Astrocyte of the cerebellum (primary cell): ENCODE results near the gene MYL5.

ENCODE experiments used
- DNase-seq: peaks from one replicate; pipeline ENCODE4 v3.0.0-alpha.2; 2011; ENCODE audit warnings: low read depth
- H3K4me3 ChIP-seq: 2 replicates; pipeline ENCODE4 v1.5.1; 2011; ENCODE audit warnings: mild to moderate bottlenecking, low read depth, low read length, moderate library complexity
- CTCF ChIP-seq: IDR thresholded peaks from 2 replicates; pipeline ENCODE4 v1.5.1; 2012; ENCODE audit warnings: low read length, low read depth, moderate library complexity, mild to moderate bottlenecking; ENCODE audit errors: missing control alignments
- in situ Hi-C: cut with HindIII; loops from 2 replicates; pipeline ENCODE4 v1.10.0; 2017; ENCODE audit warnings: low sequenced_read_pairs

The MYL5 gene

GRCh38 chr4:653831-654502 lies 20.4 kb upstream of the MYL5 start:
- DNase-seq, result no peak
- no peak for TF ChIP-seq CTCF
- H3K4me3 ChIP-seq, result no peak overlapping the region
- in situ Hi-C loops, result no loop called here

DNA sequence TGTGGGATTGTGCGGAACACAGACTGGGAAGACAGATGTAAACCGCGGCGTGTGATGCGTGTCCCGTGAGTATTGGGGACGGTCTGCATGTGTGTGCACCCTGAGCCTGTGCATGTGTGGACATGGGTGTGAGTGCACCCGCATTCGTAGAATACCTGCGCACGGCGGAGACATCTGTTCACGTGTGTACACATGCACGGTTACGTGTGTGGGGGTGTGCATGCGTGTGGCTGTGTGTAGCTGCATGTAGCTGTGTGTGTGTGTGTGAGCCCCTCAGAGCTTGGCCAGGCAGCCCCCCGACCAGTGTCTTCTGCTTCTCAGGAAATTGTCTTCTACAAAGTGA lies 19.9 kb upstream of the MYL5 start:
- in situ Hi-C loops, result no loop called here
- no peak for TF ChIP-seq CTCF

DNA sequence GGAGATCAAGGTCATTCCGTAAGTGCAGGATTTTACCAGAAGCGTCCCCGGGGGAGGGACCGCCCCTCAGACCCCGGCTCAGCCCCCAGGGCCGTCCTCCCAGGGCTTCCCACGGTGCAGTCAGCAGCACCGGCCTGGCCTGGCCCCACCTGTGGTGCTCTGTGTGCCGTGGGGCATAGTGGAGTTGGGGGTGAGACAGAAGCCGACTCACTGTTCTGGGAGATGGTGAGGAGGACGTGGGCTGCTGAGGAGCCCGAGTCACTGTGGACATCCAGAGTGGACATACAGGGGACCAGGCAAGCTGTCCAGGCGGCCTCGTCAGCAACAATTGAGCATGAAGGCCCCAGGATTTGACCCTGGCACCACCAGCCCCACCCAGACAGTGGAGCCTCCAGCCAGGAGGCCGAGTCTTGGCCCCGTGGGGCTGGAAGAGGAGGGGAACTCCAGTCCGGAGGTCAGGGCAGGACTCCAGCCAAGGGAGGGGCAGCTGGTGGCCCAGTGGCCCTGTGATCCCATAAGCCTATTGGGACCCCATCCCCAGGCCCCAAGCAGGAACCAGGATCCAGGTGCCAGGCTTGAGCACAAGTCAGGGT lies 19.4 kb upstream of the MYL5 start:
- no peak overlapping the region for H3K4me3 ChIP-seq
- TF ChIP-seq CTCF, result no peak
- DNase-seq, result no peak
- in situ Hi-C loops, result no loop called here

More for the DNA sequence above, 19.9 kb upstream of the MYL5 start:
- H3K4me3 ChIP-seq, result no peak overlapping the region
- DNase-seq, result no peak

DNA sequence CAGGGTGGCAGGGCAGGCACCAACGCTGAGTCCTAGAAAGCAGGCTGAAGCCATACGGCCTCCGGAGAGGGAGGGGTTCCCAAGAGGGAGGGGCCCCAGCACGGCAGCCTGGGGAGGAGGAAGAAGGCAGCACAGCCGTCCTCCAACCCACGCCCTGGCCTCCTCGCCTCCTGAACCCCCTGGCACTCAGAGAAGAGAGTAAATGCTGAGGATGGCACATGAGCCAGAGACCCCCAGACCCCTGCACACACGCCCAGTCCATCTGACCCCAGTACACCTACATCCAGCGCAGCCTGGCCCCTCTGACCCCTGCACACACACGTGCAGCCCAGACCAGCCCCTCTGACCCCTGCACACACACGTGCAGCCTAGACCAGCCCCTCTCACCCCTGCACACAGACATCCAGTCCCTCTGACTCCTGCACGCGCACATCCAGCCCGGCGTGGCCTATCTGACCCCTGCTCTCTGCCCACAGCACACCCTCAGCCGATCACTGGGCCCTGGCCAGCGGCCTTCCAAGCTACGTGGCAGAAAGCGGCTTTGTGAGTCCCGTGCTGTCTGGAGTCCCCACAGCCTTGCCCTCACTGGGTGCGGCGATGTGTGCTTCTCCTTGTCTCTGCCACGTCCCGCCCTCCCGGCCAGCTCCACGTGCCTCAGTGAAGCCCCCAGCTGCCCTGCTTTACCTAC lies 18.7 kb upstream of the MYL5 start:
- H3K4me3 ChIP-seq, result no peak overlapping the region
- in situ Hi-C loops, result no loop called here
- no peak for DNase-seq
- no peak for TF ChIP-seq CTCF

DNA sequence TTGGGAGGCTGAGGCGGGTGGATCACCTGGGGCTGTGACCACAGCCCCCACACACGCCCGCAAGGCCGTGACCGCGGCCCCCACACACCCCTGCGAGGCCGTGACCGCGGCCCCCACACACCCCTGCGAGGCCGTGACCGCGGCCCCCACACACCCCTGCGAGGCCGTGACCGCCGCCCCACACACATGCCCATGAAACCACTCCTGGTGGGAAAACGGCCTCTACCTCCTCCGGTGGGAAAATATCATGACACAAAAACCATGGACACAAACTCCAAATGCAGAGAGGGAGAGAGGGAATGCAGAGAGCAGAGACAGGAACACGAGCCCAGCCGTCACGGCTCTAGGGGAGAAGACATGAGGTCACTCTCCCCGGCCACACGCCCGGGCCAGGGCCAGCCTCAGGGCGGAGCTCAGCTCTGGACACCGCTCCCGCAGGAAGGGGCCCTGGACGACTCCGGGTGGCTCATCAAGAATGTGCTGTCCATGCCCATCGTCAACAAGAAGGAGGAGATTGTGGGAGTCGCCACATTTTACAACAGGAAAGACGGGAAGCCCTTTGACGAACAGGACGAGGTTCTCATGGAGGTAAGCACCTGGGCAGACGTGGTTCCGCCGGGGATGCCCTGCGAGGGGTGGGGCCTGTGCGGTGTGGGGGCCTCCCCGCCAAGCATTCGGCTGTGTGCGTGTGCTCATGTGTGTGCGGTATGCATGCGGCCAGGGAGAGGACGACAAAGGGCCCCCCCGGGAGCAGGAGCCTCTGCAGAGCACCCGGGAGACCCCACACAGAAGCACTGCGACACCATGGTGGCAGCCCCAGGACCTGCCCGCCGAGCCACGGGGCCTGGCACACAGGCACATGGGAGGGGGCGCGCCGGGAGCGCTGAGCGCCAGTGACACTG lies 17.7 kb upstream of the MYL5 start:
- in situ Hi-C loops, result no loop called here
- no peak overlapping the region for H3K4me3 ChIP-seq
- no peak for TF ChIP-seq CTCF
- no peak for DNase-seq

GRCh38 chr4:657338-657833 lies 17.0 kb upstream of the MYL5 start:
- no peak for TF ChIP-seq CTCF
- DNase-seq, result no peak

More at GRCh38 chr4:657338-657833, 17.0 kb upstream of the MYL5 start:
- in situ Hi-C loops, result no loop called here
- H3K4me3 ChIP-seq, result no peak overlapping the region
